HUES48 (cell line): Measurements from ENCODE around the gene UROD.

ENCODE experiments used
- H3K27ac ChIP-seq: one replicate; pipeline ENCODE4 v1.7.0; 2013; ENCODE audit warnings: low read depth, low read length, inconsistent platforms
- H3K27me3 ChIP-seq: 2 replicates; pipeline ENCODE4 v1.6.1; 2013; ENCODE audit warnings: mild to moderate bottlenecking, low read length; ENCODE audit not compliant: control insufficient read depth, insufficient read depth
- H3K36me3 ChIP-seq: 2 replicates; pipeline ENCODE4 v1.6.1; 2013; ENCODE audit warnings: low read length; ENCODE audit not compliant: control insufficient read depth, insufficient read depth
- H3K4me1 ChIP-seq: 2 replicates; pipeline ENCODE4 v1.6.1; 2013; ENCODE audit warnings: mild to moderate bottlenecking, low read length; ENCODE audit not compliant: control insufficient read depth, insufficient read depth
- H3K4me3 ChIP-seq: 2 replicates; pipeline ENCODE4 v1.5.1; 2013; ENCODE audit warnings: mild to moderate bottlenecking, low read depth, low read length
- H3K9ac ChIP-seq: 2 replicates; pipeline ENCODE4 v1.6.1; 2013; ENCODE audit warnings: mild to moderate bottlenecking, low read depth, low read length, moderate library complexity
- H3K9me3 ChIP-seq: 2 replicates; pipeline ENCODE4 v1.6.1; 2013; ENCODE audit warnings: low read length; ENCODE audit not compliant: control insufficient read depth, insufficient read depth

The UROD gene

DNA sequence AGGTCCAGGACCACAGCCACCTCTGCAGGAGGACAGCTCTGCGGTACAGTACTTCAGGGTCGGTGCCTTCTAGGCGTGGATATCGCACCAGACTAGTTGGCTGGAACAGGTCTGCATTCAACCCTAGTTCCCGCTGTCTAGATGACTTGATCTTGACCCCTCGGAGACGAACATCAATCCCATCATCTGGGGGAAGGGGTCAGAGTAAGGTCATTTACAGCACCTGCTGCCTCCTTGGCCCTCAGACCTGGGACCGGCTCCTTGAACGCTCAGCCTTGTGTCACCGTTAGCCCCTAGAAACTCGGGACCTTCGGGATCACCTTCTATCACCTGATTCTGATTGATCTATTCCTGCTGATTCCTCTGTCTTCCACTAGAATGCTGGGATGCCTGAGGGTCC is 3.5 kb upstream of the UROD start:
- H3K36me3 ChIP-seq = peaks cover 53% of the 10 kb centered on the region

DNA sequence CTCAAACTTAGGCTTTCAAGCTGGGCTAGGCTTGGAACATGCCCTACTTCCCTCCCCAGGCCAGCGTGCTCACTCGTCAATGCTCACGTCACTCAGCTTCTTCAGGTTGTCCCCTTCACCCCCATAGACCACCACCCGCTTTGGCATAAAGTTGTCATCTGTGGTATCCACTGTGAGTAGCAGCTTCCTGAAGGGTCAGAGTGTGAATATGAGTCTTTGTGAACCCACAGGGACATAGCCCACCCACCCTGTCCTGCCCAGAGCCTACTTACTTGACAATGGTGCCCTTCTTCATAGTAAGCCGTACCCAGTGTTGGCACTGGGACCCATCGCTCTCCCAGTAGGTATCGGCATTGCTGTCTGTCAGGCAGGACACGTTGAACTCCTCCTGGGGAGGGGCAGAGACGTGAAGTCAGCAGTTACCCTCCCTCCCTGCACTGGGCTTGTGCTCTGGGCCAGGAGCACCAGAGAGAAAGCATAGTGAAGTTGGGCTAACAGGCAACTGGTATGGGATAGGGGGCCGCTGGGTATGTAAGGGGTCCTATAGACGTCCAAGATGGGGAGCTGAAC is 2.7 kb upstream of the UROD start:
- Histone ChIP-seq H3K4me1 (peaks cover 10% of the 10 kb centered on the region), H3K9me3 (no peaks in the 10 kb centered on the region), H3K27me3 (no peaks in the 10 kb centered on the region), H3K36me3 (peaks cover 50% of the 10 kb centered on the region), H3K27ac (no peak overlapping the region), H3K9ac (no peak overlapping the region), H3K4me3 (no peak overlapping the region)

More for the DNA sequence above, 3.5 kb upstream of the UROD start:
- Histone ChIP-seq H3K27ac (no peak overlapping the region), H3K9me3 (no peaks in the 10 kb centered on the region), H3K9ac (no peak overlapping the region), H3K4me3 (no peak overlapping the region), H3K4me1 (peaks cover 10% of the 10 kb centered on the region), H3K27me3 (no peaks in the 10 kb centered on the region)

DNA sequence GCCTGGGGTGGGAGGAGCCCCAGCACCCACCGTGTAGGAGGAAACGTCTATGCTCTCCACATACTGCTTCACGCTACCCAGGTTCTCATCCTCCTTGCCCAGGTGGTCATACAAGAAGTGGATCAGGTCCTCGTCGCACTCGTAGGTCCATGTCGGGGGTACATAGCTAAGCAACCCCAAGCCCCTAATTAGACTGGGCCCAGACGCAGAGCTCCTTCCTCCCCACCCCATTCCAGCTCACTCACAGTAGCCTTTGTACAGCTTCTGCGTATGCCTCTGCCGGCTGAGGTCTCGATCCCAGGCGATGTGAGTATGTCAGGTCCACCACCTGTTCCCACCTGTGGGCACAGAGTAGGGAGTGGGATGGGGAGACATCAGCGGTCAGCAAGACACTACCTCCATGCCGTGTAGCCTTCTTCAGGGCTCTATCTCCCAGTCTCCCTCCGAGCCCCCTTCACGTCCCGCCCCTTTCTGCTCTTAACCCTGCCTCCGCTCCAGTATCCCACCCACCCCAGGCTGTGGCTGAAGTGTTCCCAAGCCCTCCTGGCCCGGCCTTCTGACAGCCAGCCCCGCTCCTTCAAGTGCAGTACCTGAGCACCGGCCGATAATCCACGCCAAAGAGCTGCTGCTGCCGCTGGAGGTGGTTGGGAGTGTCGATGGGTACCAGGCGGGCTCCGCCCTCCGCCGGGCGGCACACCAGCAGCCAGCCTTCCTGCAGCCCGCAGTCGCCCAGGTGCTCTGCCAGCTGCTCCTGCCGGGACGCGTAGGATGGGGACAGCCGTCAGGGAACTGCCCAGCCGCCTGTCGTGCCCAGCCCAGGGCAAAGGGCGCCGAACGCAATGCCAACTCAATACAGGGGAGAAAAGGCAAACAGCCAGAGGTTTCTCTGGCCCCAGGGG is 1.8 kb upstream of the UROD start:
- Histone ChIP-seq H3K4me1 (peaks cover 10% of the 10 kb centered on the region), H3K9ac (no peak overlapping the region), H3K27ac (no peak overlapping the region), H3K9me3 (no peaks in the 10 kb centered on the region), H3K27me3 (no peaks in the 10 kb centered on the region), H3K4me3 (peak overlapping the region; percentile 81), H3K36me3 (peaks cover 47% of the 10 kb centered on the region)

DNA sequence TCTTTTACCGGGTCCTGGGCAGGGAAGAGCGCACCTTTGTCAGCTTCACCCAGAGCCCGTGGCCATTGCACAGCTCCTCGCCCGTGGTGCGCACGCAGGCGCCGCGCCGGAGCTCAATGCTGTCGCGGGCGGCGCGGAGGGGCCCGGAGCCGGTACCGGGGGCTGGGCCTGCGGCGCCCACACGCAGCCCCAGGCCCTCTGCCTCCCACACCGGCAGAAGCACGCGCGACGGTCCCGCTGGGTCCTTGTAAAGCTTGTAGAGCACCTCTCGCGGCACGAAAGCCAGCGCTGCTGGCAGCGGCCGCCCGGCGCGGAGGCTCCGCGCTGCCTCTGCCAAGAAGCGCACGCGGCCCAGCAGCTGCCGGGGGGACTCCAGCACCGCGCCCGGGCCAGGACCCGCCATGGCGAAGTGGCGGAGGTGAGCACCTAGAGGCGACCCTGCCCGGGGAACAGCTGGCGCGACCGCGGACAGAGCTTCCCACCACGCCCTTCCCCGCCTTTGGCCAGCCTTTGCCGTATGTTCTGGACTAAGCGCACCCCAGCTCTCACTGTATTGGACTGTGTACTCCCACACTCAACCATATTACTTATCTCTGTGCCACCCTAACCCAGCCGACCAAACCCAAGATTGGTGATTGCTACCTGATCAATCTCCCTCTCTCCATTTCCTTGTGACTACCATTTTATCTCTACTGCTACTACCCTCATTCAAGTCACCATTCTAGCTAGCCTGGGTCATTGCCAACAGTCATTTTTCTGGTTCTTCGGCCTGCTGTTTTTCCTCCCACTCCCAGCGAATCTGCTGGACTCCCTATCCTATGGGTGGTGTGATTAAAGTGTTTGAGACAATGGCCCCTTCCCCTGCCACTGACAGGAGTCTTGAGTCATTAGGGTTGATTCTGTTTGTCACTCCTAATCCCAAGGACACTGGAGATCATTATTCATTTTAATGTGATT is 921 bp upstream of the UROD start, which contains the start of gene HECTD3:
TSS of gene HECTD3 (minus strand) at position 470 of the 957 bp plus-strand sequence. CDS start at position 403, 67 bp downstream.
- H3K27me3 ChIP-seq = no peaks in the 10 kb centered on the region
- peaks cover 42% of the 10 kb centered on the region for H3K36me3 ChIP-seq
- H3K9ac ChIP-seq = peak within 1 kb of the TSS; percentile 50; the same call in 1 of the 2 replicates
- H3K9me3 ChIP-seq = no peaks in the 10 kb centered on the region
- H3K27ac ChIP-seq = peak within 1 kb of the TSS; percentile 80
- peaks cover 10% of the 10 kb centered on the region for H3K4me1 ChIP-seq
- peak within 1 kb of the TSS; percentile 81 for H3K4me3 ChIP-seq

DNA sequence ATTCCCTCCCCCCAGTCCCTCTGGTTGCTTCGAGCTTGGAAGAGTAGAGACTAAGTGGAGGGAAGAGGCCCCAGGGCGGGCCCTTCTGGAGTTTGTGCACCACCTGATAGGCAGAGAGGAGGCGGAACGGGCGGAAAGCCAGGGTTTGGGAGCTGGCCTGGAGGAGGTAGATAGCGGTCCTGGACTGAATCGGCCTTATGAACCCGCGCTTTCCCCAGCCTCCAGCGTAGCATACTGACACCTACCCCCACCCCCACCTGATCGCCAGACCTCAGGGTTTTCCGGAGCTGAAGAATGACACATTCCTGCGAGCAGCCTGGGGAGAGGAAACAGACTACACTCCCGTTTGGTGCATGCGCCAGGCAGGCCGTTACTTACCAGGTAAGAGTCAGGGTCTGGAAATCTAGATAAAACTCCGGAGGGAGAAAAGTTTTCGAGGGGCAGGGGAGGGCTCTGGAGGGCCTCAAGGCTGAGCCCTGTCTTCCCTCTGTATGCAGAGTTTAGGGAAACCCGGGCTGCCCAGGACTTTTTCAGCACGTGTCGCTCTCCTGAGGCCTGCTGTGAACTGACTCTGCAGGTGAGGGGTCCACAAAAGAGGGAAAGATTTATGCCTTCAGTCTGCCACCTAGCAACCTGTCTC is 705 bp downstream of the UROD start:
- H3K36me3 ChIP-seq = peaks cover 27% of the 10 kb centered on the region
- H3K27me3 ChIP-seq = no peaks in the 10 kb centered on the region
- peak overlapping the region; percentile 80 for H3K27ac ChIP-seq
- H3K9me3 ChIP-seq = no peaks in the 10 kb centered on the region
- H3K4me1 ChIP-seq = peaks cover 10% of the 10 kb centered on the region
- peak overlapping the region; percentile 50; the same call in 1 of the 2 replicates for H3K9ac ChIP-seq
- peak overlapping the region; percentile 71 for H3K4me3 ChIP-seq

DNA sequence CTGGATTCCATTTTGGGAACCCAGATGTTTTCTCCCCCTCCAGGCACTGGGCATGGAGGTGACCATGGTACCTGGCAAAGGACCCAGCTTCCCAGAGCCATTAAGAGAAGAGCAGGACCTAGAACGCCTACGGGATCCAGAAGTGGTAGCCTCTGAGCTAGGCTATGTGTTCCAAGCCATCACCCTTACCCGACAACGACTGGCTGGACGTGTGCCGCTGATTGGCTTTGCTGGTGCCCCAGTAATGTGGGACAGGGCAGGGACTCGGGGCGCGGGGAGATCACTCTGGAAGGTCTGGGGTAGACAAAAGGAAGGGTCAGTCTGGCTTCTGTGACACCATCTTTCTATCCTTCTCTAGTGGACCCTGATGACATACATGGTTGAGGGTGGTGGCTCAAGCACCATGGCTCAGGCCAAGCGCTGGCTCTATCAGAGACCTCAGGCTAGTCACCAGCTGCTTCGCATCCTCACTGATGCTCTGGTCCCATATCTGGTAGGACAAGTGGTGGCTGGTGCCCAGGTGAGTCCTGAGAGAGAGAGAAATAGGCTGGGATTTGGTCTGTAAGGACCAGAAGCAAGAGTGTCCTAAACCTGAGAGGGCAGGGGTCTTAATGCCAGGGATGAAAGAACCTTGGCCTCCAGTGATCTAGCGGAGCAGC is 1.6 kb downstream of the UROD start:
- Histone ChIP-seq H3K4me3 (no peak overlapping the region), H3K27me3 (no peaks in the 10 kb centered on the region), H3K36me3 (peaks cover 20% of the 10 kb centered on the region), H3K9ac (no peak overlapping the region), H3K27ac (no peak overlapping the region), H3K9me3 (no peaks in the 10 kb centered on the region), H3K4me1 (peaks cover 10% of the 10 kb centered on the region)

DNA sequence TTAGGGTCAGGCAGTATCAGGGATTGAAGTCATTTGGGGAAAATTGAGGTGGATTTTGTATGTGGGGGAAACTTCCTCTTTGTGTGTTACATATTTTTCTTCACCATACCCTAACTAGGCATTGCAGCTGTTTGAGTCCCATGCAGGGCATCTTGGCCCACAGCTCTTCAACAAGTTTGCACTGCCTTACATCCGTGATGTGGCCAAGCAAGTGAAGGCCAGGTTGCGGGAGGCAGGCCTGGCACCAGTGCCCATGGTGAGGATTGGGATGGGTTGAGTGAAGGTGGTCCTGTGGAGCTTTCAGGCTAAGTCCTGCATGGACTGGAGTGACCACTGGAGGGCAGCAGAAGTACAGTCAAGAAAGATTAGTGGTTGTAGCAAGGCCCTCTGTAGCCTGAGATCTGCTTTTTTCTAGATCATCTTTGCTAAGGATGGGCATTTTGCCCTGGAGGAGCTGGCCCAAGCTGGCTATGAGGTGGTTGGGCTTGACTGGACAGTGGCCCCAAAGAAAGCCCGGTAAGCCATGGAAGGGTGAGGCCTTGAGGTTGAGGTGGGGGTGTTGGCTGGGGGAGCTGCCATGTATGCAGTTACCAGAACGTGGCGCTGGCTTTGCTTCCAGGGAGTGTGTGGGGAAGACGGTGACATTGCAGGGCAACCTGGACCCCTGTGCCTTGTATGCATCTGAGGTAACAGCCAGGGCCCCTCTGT is 2.4 kb downstream of the UROD start:
- H3K27ac ChIP-seq = no peak overlapping the region
- H3K4me1 ChIP-seq = peaks cover 10% of the 10 kb centered on the region
- no peak overlapping the region for H3K4me3 ChIP-seq
- H3K27me3 ChIP-seq = no peaks in the 10 kb centered on the region
- H3K36me3 ChIP-seq = peaks cover 15% of the 10 kb centered on the region
- H3K9me3 ChIP-seq = no peaks in the 10 kb centered on the region
- H3K9ac ChIP-seq = no peak overlapping the region

DNA sequence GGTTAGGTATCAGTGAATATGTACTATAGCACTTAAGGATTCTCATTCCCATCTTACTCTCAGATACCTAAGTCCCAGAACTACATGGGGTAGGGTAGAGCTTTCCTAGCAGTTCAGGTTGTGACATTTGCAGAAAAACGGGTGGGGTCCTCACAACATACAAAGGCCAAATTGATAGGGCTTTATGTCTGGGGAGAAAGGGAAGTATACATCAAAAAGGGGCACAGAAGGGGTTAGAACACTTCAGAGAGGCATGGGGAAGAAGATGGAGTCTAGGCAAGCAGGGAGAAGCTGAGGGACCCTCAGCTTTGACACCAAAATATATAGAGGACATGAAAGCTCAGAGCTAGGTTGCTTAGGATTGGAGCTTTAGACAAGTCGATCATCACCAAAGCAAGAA is 3.6 kb downstream of the UROD start:
- Histone ChIP-seq H3K36me3 (peaks cover 15% of the 10 kb centered on the region), H3K9me3 (no peaks in the 10 kb centered on the region), H3K27ac (no peak overlapping the region), H3K27me3 (no peaks in the 10 kb centered on the region), H3K4me1 (peaks cover 6% of the 10 kb centered on the region), H3K4me3 (no peak overlapping the region), H3K9ac (no peak overlapping the region)

DNA sequence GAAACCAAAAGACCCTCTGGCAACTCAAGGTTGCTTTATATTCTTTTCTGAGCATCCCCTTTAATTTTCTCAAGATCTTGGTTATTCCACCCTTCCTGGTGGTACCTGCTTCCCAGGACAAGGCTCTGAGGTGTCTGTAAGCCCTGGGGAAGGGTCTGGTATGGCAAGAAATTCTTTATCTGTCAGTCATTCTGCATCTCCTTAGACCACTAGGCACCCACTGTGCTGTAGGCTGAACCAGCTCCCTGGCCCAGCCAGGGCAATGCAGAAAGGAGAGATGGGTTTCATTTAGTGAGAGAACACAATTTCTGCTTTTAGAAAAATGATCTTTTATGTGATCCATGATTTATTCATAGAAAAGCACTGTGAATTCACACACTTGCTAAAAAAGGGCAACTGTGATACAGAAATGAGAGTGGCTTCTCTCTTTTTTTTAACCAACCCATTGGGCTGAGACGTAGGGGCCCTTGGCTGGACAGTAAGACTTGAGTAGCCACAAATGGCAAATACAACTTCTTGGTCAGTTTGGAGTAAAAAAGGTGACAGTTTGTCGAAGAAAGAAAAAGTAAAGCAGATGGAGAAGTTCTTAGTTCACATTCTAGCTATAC is 4.1 kb downstream of the UROD start:
- no peak overlapping the region for H3K4me3 ChIP-seq

More for the DNA sequence above, 4.1 kb downstream of the UROD start:
- Histone ChIP-seq H3K27me3 (no peaks in the 10 kb centered on the region), H3K4me1 (peaks cover 6% of the 10 kb centered on the region), H3K9me3 (no peaks in the 10 kb centered on the region), H3K36me3 (peaks cover 15% of the 10 kb centered on the region), H3K27ac (no peak overlapping the region), H3K9ac (no peak overlapping the region)
